B cell (primary cell): ENCODE measurements around the gene PLIN4. TPM values are rescaled to one million over a fixed set of nuclear protein-coding genes. Genes with fewer than 3 reads are reported as not detected.

Source experiments
- ATAC-seq: fragments of 200-7000 bp; cut with Tn5 transposase; one replicate; pipeline ENCODE4 v1.10.0; 2021; ENCODE audit warnings: low read depth, mild to moderate bottlenecking, moderate number of reproducible peaks, moderate library complexity
- CTCF ChIA-PET: fragments of 350-600 bp; sonication (Branson Sonifier 250); formaldehyde crosslinking; loops from one replicate; lab custom pipeline; 2021; ENCODE audit warnings: antibody characterized with exemption, inconsistent platforms; lab: Charles Lee
- POLR2A ChIA-PET: fragments of 350-600 bp; sonication (Branson Sonifier 250); formaldehyde crosslinking; loops from one replicate; lab custom pipeline; 2021; ENCODE audit warnings: antibody characterized with exemption; lab: Charles Lee
- DNase-seq: peaks from one replicate; pipeline ENCODE4 v3.0.0; 2013
- H2AFZ ChIP-seq: 2 replicates; pipeline ENCODE4 v1.6.1; 2012; ENCODE audit warnings: mild to moderate bottlenecking, low read depth, low read length; ENCODE audit not compliant: insufficient read depth, poor library complexity, severe bottlenecking
- H3K27ac ChIP-seq, 2 donors: 1 replicate in 1 of 2; 2 replicates in 1 of 2; pipeline ENCODE4 v1.5.1; 2012 to 2013; ENCODE audit warnings: low read length in 2 of 2, mild to moderate bottlenecking in 2 of 2, moderate library complexity in 1 of 2
- H3K27me3 ChIP-seq, 4 experiments: fragments of 200-600 bp in 1 of 4; sonication (generic) in 1 of 4; replicated peaks in 1 of 4; 1 replicate in 2 of 4; 2 replicates in 2 of 4; pipeline versions ENCODE4 v1.6.1 to v1.7.0; 2013 to 2016; ENCODE audit warnings: low read length in 3 of 4, mild to moderate bottlenecking in 2 of 4, mixed read lengths in 1 of 4, moderate library complexity in 1 of 4; ENCODE audit not compliant: insufficient read depth in 4 of 4, control insufficient read depth in 3 of 4; ENCODE audit errors: control extremely low read depth in 1 of 4
- H3K36me3 ChIP-seq, 2 experiments: replicated peaks in 1 of 2; 1 replicate in 1 of 2; 2 replicates in 1 of 2; pipeline versions ENCODE4 v1.6.1 to v1.7.1; 2013; ENCODE audit warnings: low read length in 1 of 2; ENCODE audit not compliant: insufficient read depth in 2 of 2, control insufficient read depth in 1 of 2; ENCODE audit errors: control extremely low read depth in 1 of 2, extremely low read depth in 1 of 2
- H3K4me1 ChIP-seq, 2 donors: fragments of 200-600 bp in 1 of 2; sonication (generic) in 1 of 2; 1 replicate in 1 of 2; 2 replicates in 1 of 2; pipeline versions ENCODE4 v1.5.1 to v1.6.1; 2013 to 2017; ENCODE audit warnings: low read length in 2 of 2; ENCODE audit not compliant: control insufficient read depth in 2 of 2, insufficient read depth in 2 of 2
- H3K4me2 ChIP-seq: replicated peaks from 2 replicates; pipeline ENCODE3; 2012; ENCODE audit warnings: mild to moderate bottlenecking, low read depth, low read length; ENCODE audit not compliant: poor library complexity, severe bottlenecking
- H3K4me3 ChIP-seq, 5 experiments: fragments of 200-600 bp in 1 of 5; sonication (generic) in 1 of 5; 1 replicate in 3 of 5; 2 replicates in 2 of 5; pipeline versions ENCODE4 v1.5.1 to v1.7.0; 2011 to 2016; ENCODE audit warnings: low read length in 4 of 5, mild to moderate bottlenecking in 4 of 5, low read depth in 2 of 5, control low read depth in 1 of 5, moderate library complexity in 1 of 5; ENCODE audit not compliant: insufficient read depth in 1 of 5; ENCODE audit errors: control extremely low read depth in 1 of 5, extremely low read depth in 1 of 5
- H3K79me2 ChIP-seq: fragments of 200-600 bp; sonication (generic); one replicate; pipeline ENCODE4 v1.6.0; 2016; ENCODE audit warnings: low read length; ENCODE audit not compliant: control insufficient read depth, insufficient read depth
- H3K9ac ChIP-seq: fragments of 200-600 bp; sonication (generic); 2 replicates; pipeline ENCODE4 v1.6.1; 2017; ENCODE audit warnings: mild to moderate bottlenecking, low read length, moderate library complexity
- H3K9me3 ChIP-seq, 3 donors: one replicate each; pipeline versions ENCODE4 v1.6.1 to v1.7.1; 2013; ENCODE audit warnings: low read length in 2 of 3; ENCODE audit not compliant: control insufficient read depth in 2 of 3, insufficient read depth in 1 of 3; ENCODE audit errors: control extremely low read depth in 1 of 3
- H4K20me1 ChIP-seq: 2 replicates; pipeline ENCODE4 v1.6.0; 2012; ENCODE audit warnings: mild to moderate bottlenecking, low read length; ENCODE audit not compliant: insufficient read depth, control insufficient read depth, poor library complexity, severe bottlenecking
- H3K27ac Mint-ChIP-seq: one replicate; pipeline ENCODE4 v1.8.0; 2021; ENCODE audit warnings: mixed read lengths
- H3K27me3 Mint-ChIP-seq: one replicate; pipeline ENCODE4 v1.8.0; 2021; ENCODE audit warnings: mixed read lengths
- H3K4me1 Mint-ChIP-seq: one replicate; pipeline ENCODE4 v1.8.0; 2021; ENCODE audit warnings: mixed read lengths
- H3K4me3 Mint-ChIP-seq: one replicate; pipeline ENCODE4 v1.8.0; 2021; ENCODE audit warnings: mixed read lengths
- H3K9me3 Mint-ChIP-seq: one replicate; pipeline ENCODE4 v1.8.0; 2022; ENCODE audit warnings: mixed read lengths; ENCODE audit not compliant: insufficient read depth
- CTCF ChIP-seq: fragments of 200-600 bp; IDR thresholded peaks from one replicate; pipeline ENCODE4 v1.8.0; 2022; ENCODE audit warnings: antibody characterized with exemption, mild to moderate bottlenecking
- EZH2 ChIP-seq: IDR thresholded peaks from 2 replicates; pipeline ENCODE4 v1.6.1; 2012; ENCODE audit warnings: borderline replicate concordance, low read depth, mild to moderate bottlenecking, moderate library complexity, low read length; ENCODE audit not compliant: insufficient read depth, poor library complexity, severe bottlenecking
- WGBS: methylation state at CpG from one replicate; pipeline ENCODE4 v1.1.5; 2013; ENCODE audit warnings: missing lambda C conversion rate; ENCODE audit not compliant: insufficient coverage; 5-methylcytosine and 5-hydroxymethylcytosine counted together
- intact Hi-C: fragments of 100-400 bp; cut with micrococcal nuclease; formaldehyde crosslinking; loops from one replicate; pipeline ENCODE4 v1.10.0; 2022
- polyA plus RNA-seq: library from polyadenylated mRNA; depleted of rRNA; stranded (reverse); fragments of >200 nt; gene quantifications from 2 replicates; pipeline ENCODE4 v1.2.3, GENCODE V29; 2012
- total RNA-seq, 2 donors: library from RNA; stranded (reverse); fragments of 120-200 nt in 1 of 2; gene quantifications; 1 replicate in 1 of 2; 2 replicates in 1 of 2; pipeline versions ENCODE4 v1.2.3 to v1.2.4, GENCODE V29; 2013 to 2022

The PLIN4 gene
- total and polyA plus RNA-seq, 2 donors (not counting 1 experiment from before 2014, with no cell fraction given): 0.04 to 0.07 TPM

GRCh38 chr19:4521170-4521887 lies 3.0 kb upstream of the PLIN4 start:
- Histone ChIP-seq H4K20me1 (no peaks in the 10 kb centered on the region), H3K27ac (no peak overlapping the region), H3K79me2 (no peaks in the 10 kb centered on the region), H3K4me2 (no peak overlapping the region), H3K4me1 (no peaks in the 10 kb centered on the region), H2AFZ (no peak overlapping the region), H3K4me3 (no peak overlapping the region), H3K9me3 (peaks cover 0 to 14% (median 0%) of the 10 kb centered on the region in 3 donors), H3K27me3 (peaks cover 0 to 2% (median 0%) of the 10 kb centered on the region in 4 experiments), H3K36me3 (no peaks in the 10 kb centered on the region), H3K9ac (no peak overlapping the region)
- Mint-ChIP-seq H3K9me3 (no peaks in the 10 kb centered on the region), H3K27me3 (peaks cover 7% of the 10 kb centered on the region), H3K27ac (no peak overlapping the region), H3K4me3 (no peak overlapping the region), H3K4me1 (no peaks in the 10 kb centered on the region)
- TF ChIP-seq EZH2 (no peak), CTCF (no peak)
- WGBS: 90% methylated on average over 11 of the region's 11 CpGs
- ChIA-PET CTCF (interaction anchor here (1.0 to 7.0 kb wide), 2 partner anchors 13 to 252 kb away, joined by 3 to 89 read pairs; partner anchors contain the start of gene PLIN5), POLR2A (interaction anchor here (0.6 kb wide), 1 partner anchor 36 kb away, joined by 5 read pairs; no protein-coding TSS in a partner anchor)
- ATAC-seq: no peak
- intact Hi-C loops: no loop called here
- DNase-seq: no peak

- ChIA-PET CTCF (no interaction called here), POLR2A (no interaction called here)
- Histone ChIP-seq H3K27ac (no peak overlapping the region), H3K4me1 (no peaks in the 10 kb centered on the region), H4K20me1 (no peaks in the 10 kb centered on the region), H3K9ac (no peak overlapping the region), H3K4me2 (no peak overlapping the region), H3K36me3 (no peaks in the 10 kb centered on the region), H2AFZ (no peak overlapping the region), H3K79me2 (no peaks in the 10 kb centered on the region), H3K9me3 (peaks cover 0 to 14% (median 0%) of the 10 kb centered on the region in 3 donors), H3K27me3 (peaks cover 0 to 2% (median 0%) of the 10 kb centered on the region in 4 experiments), H3K4me3 (no peak overlapping the region)
- no peaks in the 10 kb centered on the region for H3K4me1 Mint-ChIP-seq
- H3K27ac Mint-ChIP-seq: no peak overlapping the region
- WGBS: 94% methylated on average over 7 of the region's 9 CpGs
- DNase-seq (no peak), ATAC-seq (no peak)
- peaks cover 3% of the 10 kb centered on the region for H3K27me3 Mint-ChIP-seq
- no peaks in the 10 kb centered on the region for H3K9me3 Mint-ChIP-seq
- TF ChIP-seq CTCF (no peak), EZH2 (no peak)
- intact Hi-C loops: no loop called here
- no peak overlapping the region for H3K4me3 Mint-ChIP-seq
Observed at GRCh38 chr19:4519521-4520277, 1.4 kb upstream of the PLIN4 start.
